ENCODE data around the gene DCST1. TPM values are rescaled to one million over a fixed set of nuclear protein-coding genes. Genes with fewer than 3 reads are reported as not detected.

Gene DCST1
- total RNA-seq, 1 donor from 2014 or later, result not detected

DNA sequence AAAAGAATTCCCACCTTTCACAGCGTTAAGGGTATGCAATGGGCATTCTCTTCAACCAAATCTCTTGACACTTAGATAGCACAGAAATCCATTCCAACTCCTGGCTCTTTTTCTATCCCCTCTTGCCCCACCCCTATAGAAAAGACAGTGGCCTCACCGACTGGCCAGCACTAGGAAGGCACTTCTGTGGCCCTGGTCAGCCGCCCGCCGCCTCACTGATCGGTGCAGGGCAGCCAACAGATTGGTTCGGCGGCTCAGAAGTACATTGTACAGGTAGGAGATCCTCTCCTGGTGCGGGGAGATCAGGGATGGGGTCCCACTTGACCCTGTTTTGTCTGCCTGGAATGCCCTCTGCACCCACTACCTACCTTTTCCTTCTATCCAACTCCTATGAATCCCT, 9.3 kb upstream of the DCST1 start:
- intact Hi-C loops (cut with DNase I), result no loop called here
- DNase-seq (no peak), ATAC-seq (ENCODE audit: poor library complexity) (no peak)

DNA sequence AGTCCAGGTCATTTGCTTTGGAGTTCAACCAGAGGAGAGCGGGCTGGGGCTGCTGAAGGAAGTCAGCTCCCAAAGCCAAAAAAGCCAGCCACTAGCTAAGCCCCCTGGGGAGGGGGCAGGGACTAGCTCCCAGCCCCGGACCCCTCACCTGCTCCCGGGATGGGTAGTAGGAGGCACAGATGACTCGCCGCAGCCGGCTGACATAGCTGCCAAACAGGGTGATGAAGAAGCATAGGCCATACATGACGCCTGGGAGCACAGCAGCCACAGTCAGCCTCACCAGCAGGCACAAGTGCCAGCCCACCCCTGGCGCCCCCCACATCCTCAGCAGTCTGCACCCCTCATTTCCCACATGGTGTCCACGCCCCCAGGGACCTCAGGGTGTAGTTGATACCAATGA, 7.5 kb upstream of the DCST1 start:
- intact Hi-C loops (cut with DNase I), result no loop called here
- ATAC-seq (ENCODE audit: poor library complexity) (no peak), DNase-seq (no peak)

DNA sequence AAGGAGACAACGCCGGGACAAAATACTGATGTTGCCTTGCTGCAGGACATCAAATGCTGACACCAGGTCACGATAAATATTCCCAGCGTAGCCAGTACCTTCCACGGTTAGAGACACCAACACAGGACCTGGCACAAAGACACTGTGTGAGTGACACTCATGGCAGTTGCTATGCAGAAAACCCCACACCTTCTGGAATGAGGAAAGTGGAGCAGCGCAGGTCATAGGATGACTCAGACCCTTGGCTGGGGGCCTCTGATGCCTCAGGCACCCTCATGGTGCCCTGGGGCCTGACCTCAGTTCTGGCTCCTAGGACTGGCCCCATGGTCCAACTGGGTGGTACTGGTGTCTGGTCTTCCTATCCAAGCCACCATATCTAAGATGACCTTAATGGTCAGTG, 7.0 kb upstream of the DCST1 start:
- ATAC-seq (ENCODE audit: poor library complexity) (no peak), DNase-seq (no peak)
- intact Hi-C loops (cut with DNase I), result no loop called here

DNA sequence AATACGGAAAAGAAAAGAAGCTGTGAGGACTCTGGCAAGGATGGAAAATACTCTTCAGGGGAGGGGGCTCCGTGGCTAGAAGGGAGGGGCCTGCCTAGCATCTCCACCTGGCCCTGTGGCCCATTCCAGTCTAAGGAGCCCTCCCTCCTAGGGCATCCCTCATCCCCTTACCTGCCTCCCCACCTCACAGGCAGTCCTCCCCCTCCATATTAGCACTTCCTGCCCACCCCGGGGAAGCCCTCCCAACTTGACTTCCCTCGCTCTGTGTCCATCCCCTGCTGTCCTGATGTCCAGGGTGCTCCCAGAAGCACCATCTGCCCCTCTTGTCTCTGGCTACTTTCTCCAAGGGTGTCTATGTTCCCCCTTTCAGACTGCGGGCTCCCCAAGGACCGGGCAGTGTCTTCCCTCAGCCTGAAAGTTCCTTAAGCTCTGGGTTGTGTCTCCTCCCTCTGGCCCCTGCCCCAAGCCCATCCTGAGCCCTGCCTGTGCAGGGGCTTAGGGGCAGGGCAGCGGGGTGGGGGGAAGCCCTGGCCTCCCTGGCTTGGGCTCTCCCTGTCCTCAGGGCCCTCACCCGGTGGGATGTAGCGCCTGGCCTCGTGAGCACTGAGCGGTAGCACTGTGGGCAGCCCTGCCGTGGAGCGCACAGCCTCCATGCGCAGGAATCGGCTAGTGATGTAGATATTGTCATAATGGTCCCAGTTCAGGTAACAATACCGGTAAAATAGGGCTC, 3.9 kb upstream of the DCST1 start:
- ATAC-seq (ENCODE audit: poor library complexity) (no peak), DNase-seq (no peak)
- intact Hi-C loops (cut with DNase I), result no loop called here

DNA sequence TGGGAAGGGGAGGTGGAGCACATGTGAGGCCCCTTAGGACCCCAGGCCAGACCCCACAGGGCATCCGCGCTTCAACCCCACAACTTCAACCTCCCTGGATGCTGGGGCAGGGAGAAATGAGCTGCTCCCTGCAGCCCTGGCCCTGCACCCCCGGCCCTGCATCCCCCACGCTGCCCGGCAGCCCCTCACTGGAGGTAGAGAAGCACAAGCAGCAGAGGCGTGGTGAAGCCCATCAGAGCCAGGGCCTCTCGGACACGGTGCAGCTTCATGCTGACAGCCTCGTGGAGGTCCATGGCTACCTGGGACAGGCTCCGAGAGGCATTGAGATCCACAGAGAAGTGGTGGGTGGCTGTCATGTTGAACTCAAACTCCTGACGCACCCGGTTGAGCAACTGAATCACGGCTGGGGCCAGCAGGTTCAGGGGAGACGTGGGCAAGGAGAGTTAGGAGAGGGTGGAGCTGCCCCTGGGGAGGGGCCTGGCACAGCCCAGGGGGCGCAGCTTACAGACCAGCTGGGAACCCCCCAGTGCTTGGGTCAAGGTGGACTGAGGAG, 3.3 kb upstream of the DCST1 start:
- DNase-seq, result no peak
- intact Hi-C loops (cut with DNase I), result no loop called here
- no peak for ATAC-seq (ENCODE audit: poor library complexity)

DNA sequence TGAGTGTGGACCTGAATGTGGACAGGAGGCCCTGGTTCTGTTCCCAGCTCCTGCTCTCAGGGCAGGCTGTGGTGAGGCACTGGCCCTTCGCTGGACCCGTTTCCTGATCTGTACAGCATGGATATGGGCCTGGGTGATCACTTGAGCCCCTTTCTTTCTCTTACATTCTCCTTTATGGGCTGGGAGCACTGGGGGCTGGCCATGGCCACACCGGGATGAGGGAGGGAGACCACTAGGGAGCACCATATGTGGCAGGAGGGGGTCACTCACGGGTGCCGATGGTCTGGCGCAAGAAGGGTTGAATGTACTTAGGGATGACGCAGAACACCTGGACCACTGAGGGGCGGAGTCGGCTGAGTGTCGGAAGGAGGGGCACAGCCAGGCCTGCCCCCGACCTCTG, 2.7 kb upstream of the DCST1 start:
- DNase-seq (no peak), ATAC-seq (ENCODE audit: poor library complexity) (no peak)
- intact Hi-C loops (cut with DNase I), result no loop called here

DNA sequence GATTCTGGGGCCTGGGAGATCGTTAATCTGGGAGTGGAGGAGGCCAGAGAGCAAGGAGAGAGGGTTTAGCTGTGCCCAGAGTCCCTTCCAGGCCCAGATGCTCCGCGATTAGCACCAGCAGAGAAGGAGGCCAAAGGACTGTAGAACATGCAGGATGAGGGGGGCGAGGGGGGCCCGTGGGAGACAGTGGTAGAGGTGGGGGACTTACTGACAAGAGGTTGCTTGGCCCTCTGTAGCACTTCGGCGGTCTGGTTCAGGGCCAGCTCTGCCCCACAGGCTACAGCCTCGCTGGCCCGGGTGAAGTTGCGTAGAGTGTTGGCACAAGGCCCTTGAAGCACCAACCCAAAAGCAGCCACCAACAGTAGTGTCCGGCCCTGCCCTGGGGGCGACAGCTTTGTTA, 738 bp upstream of the DCST1 start:
- DNase-seq (no peak), ATAC-seq (ENCODE audit: poor library complexity) (no peak)
- intact Hi-C loops (cut with DNase I), result no loop called here

DNA sequence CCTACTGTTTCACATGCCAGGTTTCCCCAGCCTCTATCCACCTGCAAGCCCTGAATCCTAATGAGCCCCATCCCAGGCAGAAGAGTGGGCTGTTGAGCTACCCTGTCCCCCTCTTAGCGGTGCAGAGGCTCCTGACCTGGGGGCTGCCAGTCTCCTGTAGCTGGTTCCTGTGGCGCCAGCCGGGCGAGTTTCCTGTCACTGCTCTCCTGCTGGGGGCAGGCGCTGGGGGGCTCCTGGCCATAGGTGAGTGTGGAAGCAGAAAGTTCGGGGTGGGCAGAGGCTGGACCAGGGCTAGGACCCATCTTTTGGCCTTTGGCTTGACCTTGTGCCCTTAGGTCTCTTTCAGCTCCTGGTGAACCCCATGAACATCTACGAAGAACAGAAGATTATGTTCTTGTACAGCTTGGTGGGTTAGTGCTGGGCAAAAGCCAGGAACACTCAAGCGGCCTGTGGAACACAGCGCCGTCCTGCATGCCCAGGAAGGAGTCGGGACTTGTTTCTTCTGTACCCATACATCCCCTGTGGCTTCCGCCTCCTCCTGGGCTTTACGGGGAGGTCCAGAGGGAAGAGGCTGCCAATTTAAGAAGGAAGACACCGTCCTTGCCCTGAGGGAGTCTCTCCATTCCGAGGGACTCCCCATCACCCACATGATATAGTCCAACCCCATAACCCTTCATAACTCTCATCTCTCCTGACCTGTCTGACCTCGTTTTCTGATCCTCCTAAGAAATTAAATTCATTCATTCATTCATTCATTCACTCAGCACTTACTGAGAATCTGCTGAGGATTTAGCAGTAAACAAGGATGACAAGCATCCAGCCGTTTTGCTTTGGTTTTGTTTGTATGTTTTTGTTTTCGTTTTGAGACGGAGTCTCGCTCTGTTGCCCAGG, 939 bp downstream of the DCST1 start:
- ATAC-seq (ENCODE audit: poor library complexity) (no peak), DNase-seq (no peak)
- intact Hi-C loops (cut with DNase I), result no loop called here

DNA sequence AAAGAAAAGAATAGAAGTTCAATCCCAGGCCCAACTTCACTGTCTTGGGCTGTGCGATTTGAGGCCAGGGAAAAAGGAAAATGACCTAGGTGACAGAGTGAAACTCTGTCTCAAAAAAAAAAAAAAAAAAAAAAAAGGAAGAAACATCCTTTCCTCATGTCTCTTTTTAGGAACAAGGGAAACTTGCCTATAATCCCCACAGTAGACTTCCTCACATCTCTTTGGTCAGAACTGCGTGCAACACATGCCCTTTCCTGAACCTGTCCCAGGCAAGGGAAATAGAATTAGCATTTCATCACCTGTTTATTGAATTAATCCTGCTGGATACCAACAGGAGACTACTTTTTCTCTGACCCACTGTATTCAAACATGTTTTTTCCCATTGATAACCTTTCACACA, 2.3 kb downstream of the DCST1 start:
- intact Hi-C loops (cut with DNase I), result no loop called here
- DNase-seq (no peak), ATAC-seq (ENCODE audit: poor library complexity) (no peak)

DNA sequence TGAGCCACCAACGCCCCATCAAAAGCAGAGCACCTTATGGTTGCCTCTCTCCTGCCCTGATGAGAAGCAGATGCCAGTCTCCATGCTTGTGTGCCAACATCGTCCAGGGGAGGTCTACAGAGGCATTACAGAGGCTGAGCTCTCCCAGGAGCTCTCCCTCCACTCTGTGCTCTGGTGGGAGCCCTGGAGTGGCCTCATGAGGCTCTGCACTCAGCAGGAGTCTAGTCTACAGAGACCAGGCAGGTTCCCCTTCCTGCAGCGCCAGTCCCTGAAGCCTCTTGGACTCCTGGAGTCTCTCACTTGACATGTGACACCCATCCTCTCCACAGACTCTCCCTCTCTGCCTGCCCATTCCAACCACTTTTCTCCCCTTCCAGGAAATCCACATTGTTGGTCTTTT, 3.4 kb downstream of the DCST1 start:
- intact Hi-C loops (cut with DNase I), result no loop called here
- DNase-seq (no peak), ATAC-seq (ENCODE audit: poor library complexity) (no peak)

DNA sequence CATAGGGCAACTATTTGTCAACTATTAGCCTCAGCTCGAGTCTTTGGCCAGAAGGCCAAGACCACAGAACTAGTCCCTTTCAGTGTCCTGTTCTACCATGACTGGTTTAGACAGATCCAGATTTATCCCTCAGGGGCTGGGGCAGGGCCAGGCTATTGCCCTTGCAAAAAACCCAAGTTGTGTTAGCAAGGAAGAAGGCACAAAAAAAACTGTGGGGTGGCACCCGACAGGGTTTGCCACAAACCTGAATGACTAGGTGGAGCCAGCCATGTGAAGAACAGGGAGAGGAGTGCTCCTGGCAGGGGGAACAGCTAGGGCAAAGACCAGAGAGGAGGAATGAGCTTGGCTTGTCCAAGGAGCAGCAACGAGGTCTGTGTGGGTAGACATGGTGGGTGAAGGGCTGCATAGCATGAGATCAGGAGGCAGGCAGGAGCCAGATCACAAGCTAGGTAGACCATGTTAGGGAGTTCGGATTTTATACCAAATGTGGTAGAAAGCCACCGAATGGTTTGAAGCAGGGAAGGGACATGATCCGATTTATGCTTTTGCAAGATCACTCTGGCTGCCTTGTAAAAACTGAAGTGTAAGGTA, 4.3 kb downstream of the DCST1 start:
- intact Hi-C loops (cut with DNase I), result no loop called here
- ATAC-seq (ENCODE audit: poor library complexity) (no peak), DNase-seq (no peak)

DNA sequence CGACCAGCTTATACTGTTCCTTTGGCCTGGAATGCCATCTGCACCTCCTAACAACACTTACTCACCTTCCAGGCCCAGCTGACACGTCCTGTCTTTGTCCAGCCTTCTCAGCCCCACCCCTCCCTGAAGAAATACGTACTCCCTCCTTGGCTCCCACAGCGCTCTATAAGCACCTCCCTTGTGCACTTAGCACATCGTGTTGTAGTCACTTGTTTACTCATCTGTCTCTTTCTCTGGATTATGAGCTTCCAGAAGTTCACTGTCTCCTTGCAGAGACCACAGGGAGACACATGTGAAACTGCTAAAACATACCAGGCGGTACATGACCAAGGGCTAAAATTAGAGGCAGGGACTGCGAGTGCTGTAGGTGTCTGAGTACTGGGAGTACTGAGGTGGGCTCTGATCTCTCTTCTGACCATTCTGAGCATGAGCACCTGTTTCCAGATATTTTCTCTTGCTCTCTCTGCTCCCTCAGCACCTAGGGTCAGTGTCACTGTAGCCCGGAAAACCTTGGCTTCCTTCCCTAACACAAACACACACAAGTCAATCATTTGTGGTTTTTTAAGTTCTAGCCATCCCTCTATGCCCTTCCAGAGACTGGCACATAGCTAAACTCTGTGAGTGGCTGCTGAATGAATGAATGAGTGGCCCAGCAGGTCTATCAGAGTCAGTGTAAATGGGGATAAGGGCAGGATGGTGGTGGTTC, 5.1 kb downstream of the DCST1 start:
- ATAC-seq (ENCODE audit: poor library complexity), result peak; percentile 19
- DNase-seq, result no peak
- intact Hi-C loops (cut with DNase I), result no loop called here

DNA sequence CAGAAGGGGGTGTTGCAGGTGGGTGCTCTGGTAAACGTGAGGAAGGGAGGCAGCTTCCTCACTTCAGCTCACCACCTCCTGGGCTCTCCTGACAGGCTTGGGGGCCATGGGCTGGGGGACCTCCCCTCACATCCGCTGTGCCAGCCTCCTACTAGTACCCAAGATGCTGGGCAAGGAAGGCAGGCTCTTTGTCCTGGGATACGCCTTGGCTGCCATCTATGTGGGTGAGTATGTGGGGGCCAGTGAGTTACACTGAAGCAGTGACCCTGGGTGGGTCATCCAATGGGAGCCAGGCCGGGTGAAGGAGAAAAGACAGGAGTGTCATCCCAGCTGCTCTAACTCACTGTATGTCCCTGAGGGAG, 5.7 kb downstream of the DCST1 start:
- ATAC-seq (ENCODE audit: poor library complexity), result no peak
- DNase-seq, result no peak
- intact Hi-C loops (cut with DNase I), result no loop called here

DNA sequence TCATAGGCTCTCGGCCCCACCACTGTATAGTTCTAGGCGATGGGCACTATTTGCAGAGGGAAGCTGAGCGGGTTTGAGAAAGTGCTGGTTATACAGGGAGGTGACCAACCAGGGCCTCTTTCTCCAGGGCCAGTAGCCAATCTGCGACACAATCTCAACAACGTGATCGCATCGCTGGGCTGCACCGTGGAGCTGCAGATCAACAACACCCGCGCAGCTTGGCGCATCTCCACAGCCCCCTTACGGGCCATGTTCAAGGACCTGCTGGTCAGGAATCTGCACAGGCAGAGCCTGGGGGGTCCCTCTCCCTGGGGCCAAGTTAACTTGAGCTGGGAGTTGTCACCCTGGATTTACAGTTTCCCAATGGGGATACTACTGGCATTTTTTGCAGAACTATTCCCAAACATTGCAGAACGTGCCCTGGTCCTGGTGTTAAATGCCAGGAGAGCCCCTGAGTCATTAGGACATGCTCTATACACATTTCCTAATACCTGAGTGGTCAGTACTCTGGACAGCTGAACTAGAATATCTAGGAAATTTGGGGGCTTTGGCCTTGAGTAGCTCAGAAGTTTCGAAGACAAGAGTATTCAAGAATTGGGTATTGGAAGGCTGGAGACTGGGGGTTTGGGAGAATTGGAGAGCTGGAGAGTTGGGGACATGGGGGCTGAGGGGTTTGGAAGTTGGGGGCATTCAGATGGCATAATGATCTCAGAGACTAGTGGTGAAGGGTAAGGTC, 6.9 kb downstream of the DCST1 start:
- DNase-seq (no peak), ATAC-seq (ENCODE audit: poor library complexity) (no peak)
- intact Hi-C loops (cut with DNase I), result no loop called here

DNA sequence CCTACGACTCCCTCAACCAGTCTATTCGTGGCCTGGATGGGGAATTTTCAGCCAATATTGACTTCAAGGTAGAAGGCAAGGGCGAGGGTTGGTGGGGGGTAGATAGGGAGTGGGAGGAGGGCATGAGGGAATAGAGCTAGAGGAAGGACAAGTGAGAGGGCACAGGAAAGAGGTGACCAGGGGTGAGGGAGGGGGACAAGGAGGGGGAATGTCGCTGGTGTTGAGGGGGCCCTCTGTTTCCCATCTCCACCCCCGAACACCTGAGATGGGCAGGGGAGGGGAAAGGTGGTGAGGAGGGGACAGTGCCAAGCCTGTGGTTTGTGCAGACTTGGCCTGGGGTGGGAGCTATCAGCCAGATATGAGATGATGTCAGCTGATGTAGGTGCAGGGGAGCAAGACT, 9.2 kb downstream of the DCST1 start:
- DNase-seq, result no peak
- intact Hi-C loops (cut with DNase I), result no loop called here
- ATAC-seq (ENCODE audit: poor library complexity), result no peak

DNA sequence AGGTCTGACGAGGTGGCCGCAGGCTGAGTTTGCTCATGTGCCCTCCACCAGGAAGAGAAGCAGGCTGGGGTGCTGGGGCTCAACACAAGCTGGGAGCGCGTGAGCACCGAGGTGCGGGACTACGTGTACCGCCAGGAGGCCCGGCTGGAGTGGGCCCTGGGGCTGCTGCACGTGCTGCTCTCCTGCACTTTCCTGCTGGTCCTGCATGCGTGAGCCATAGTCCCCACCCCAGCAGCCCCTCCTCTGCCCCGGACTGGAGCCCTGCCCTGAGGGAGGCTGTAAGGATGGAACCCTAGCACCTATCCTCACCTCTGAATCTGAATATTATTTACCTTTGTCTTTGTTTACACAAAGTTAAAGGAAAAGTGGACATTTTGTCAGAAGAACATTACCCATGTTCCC, 9.7 kb downstream of the DCST1 start:
- intact Hi-C loops (cut with DNase I), result no loop called here
- ATAC-seq (ENCODE audit: poor library complexity), result no peak

DNA sequence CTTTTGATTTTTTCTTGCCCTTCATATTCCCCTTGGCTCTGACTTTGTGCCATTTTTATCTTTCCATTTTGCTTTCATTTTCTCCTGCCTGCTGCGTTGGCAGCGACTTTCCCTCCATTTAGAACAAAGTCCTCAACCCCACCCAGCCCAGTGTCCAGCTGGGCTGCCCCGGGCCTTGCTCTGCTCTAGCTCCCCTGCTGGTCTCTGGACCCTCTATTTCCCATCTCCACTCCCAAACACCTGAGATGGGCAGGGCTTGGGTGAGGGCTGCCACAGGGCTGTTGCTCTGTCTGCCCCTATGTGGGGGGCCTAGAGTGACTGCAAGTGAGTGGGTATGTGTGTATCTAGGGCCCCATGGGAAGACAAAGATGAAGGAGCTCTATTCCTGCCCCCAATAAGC, 10.2 kb downstream of the DCST1 start:
- intact Hi-C loops (cut with DNase I), result no loop called here
- DNase-seq (no peak), ATAC-seq (ENCODE audit: poor library complexity) (no peak)

More for the DNA sequence above, 9.7 kb downstream of the DCST1 start:
- DNase-seq, result no peak

DNA sequence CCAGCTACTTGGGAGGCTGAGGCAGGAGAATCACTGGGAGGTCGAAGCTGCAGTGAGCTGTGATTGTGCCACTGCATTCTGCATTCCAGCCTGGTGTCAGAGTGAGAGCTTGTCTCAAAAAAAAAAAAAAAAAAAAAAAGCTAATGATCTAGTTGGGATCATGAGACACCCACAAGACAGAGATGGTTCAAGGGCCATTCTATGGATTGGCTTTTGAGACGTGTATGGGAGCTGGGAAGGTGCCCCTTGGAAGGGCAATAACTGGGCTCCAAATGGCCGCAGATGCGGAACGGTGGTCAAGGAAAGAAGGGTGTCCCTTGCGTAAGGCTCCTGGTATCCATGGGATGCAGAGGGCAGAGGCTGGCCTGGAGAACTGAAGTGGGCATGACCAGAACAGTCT, 10.7 kb downstream of the DCST1 start:
- DNase-seq (no peak), ATAC-seq (ENCODE audit: poor library complexity) (no peak)
- intact Hi-C loops (cut with DNase I), result no loop called here
